ENCODE results near the gene PMEPA1.

GRCh38 chr20:57746201-57746600, 36.4 kb upstream of the PMEPA1 start:
- TF ChIP-seq CTCF (IDR thresholded peaks at IDR 0.05) (no peak), POLR2A (IDR thresholded peaks at IDR 0.05; ENCODE audit: low read depth) (no peak), EP300 (IDR thresholded peaks at IDR 0.05) (no peak)
